ENCODE data around the gene GPATCH3.
"Not testable (repeated sequence)": the region's sequence is repeated elsewhere in the genome, so short reads cannot be mapped to it uniquely, and the experiment has no call there.

Gene GPATCH3, protein sequence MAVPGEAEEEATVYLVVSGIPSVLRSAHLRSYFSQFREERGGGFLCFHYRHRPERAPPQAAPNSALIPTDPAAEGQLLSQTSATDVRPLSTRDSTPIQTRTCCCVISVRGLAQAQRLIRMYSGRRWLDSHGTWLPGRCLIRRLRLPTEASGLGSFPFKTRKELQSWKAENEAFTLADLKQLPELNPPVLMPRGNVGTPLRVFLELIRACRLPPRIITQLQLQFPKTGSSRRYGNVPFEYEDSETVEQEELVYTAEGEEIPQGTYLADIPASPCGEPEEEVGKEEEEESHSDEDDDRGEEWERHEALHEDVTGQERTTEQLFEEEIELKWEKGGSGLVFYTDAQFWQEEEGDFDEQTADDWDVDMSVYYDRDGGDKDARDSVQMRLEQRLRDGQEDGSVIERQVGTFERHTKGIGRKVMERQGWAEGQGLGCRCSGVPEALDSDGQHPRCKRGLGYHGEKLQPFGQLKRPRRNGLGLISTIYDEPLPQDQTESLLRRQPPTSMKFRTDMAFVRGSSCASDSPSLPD

DNA sequence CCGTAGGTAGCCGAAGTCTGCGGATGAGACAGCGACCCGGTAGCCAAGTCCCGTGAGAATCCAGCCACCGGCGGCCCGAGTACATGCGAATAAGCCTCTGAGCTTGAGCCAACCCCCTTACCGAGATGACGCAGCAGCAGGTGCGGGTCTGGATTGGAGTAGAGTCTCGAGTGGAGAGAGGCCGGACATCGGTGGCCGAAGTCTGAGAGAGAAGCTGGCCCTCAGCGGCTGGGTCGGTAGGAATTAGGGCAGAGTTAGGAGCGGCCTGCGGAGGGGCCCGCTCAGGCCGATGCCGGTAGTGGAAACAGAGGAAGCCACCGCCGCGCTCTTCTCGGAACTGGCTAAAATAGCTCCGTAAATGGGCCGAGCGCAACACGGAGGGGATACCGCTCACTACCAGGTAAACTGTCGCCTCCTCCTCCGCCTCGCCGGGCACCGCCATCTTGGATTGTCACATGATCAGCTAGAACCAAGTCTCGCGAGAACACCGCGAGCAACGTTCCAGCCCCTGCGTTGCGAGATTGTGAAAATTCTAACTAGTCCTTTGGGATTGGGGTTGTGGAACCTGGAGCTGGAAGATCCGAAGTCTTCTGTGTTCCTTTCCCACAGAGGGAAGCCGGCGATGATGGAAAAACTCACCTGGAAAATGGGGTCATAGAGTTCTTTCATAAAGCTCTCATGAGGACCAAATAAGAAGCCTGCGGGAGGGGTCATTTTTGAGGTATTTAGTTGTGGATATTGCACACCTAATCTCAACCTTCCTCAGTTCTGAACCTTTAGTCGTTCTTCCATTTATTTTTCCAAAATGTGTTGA lies at the start of gene GPATCH3:
Gene GPATCH3, minus strand, starts transcription at position 467 of the 814 bp plus-strand sequence. Its CDS starts 25 bp downstream, at position 442.
- TF ChIP-seq GATA1 (IDR thresholded peaks at IDR 0.05; ENCODE audit: low read depth, low read length) (no peak), POLR2A (IDR thresholded peaks at IDR 0.05; ENCODE audit: low read length) (peak; percentile 93)
- peak; percentile 92 to 96 for DNase-seq

DNA sequence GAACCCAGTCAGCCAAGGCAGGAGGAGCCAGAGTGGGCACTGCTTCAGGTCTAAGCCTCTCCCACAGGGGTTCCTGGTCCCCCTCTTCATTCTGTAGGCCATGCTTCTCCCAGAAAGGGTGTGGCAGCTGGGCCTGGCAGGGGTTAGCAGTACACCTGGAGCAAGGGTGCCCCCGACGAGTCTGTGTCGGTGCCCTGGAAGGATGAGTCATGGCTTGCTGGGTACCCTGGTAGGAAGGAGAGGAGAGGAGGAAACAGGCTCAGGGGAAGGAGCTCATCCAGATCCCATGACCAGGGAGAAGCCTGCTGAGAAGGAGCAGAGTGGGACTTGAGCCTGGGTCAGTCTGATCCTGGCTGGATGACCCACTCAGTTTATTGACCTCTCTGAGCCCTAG lies 49.7 kb upstream of the GPATCH3 start:
- TF ChIP-seq GATA1 (IDR thresholded peaks at IDR 0.05; ENCODE audit: low read depth, low read length) (no peak), POLR2A (IDR thresholded peaks at IDR 0.05; ENCODE audit: low read length) (no peak)
- no peak for DNase-seq

DNA sequence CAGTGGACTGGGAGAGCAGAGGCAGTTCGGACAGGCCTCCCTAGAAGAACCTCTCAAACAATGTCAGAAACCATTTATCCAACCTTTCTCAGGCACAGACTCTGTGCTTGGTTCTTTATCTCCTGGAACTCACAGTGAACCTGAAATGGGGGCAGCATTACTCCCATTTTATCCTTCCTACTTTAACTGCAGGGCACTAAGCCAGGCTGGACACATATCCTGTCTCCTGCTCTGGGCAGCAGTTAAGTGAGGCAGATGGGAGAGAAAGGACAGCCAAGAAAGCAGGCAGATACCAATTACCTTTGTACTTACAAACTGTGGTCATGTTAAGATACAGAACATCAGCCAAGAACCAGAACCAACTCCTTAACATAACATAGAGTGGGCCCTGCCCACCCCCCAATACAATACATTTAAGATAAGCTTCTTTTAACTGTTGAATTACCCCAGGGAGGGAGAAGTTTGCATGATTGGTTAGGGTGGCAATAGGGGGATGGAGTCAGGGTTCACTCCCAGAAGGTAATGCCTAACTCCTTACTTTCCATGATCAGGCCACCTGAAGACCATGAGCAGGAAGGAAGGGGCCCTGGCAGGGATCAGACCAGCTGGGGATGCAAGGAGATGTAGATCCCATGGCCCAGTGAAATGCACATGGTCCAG lies 49.1 kb upstream of the GPATCH3 start:
- DNase-seq = no peak
- TF ChIP-seq POLR2A (IDR thresholded peaks at IDR 0.05; ENCODE audit: low read length) (no peak), GATA1 (IDR thresholded peaks at IDR 0.05; ENCODE audit: low read depth, low read length) (no peak)

DNA sequence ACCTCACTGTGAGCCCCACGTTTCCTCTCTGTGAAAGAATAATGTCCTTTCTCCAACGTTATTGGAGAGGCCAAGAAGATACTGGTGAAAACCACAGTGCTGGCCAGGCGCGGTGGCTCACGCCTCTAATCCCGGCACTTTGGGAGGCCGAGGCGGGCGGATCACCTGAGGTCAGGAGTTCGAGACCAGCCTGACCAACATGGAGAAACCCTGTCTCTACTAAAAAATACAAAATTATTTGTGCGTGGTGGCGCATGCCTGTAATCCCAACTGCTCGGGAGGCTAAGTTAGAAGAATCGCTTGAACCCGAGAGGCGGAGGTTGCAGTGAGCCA lies 48.4 kb upstream of the GPATCH3 start:
- DNase-seq = not testable (repeated sequence)

DNA sequence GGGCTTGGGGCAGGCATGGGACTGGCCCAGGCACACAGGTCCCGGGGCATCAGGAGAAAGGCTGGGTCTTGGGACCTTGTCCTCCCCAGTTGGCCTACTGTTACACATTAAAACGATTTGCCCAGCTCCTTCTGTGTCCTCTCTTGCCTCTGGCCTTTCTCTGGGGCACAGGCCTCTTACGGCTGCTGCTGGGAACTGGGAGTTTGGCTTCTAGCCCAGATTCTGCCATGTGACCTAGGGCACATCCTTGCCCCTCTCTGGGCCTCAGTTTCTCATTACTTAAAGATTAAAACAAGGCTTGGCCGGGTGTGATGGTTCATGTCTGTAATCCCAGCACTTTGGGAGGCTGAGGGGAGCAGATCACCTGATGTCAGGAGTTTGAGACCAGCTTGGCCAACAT lies 46.0 kb upstream of the GPATCH3 start:
- TF ChIP-seq GATA1 (IDR thresholded peaks at IDR 0.05; ENCODE audit: low read depth, low read length) = no peak
- TF ChIP-seq POLR2A (IDR thresholded peaks at IDR 0.05; ENCODE audit: low read length) = no peak
- DNase-seq = no peak

DNA sequence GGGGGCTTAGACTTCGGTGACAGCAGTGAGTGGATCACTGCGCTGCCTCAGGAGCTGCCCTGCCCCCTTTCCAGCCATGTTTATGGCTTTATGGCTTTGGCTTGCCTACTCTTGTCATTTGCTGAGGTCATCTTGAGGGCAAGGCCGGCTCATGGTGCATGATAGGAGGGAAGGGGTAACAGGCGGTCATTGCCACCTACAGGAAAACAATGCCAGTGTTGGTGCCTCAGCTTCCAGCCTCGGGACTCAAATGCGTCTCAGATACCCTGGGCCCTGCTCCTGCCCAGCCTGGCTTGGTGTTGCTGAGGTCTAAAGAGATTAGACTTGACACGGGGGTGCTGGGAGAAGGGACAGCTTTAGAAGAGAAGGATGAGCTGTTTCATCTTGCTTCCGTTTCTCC lies 45.5 kb upstream of the GPATCH3 start:
- no peak for TF ChIP-seq GATA1 (IDR thresholded peaks at IDR 0.05; ENCODE audit: low read depth, low read length)
- TF ChIP-seq POLR2A (IDR thresholded peaks at IDR 0.05; ENCODE audit: low read length) = no peak
- no peak for DNase-seq

DNA sequence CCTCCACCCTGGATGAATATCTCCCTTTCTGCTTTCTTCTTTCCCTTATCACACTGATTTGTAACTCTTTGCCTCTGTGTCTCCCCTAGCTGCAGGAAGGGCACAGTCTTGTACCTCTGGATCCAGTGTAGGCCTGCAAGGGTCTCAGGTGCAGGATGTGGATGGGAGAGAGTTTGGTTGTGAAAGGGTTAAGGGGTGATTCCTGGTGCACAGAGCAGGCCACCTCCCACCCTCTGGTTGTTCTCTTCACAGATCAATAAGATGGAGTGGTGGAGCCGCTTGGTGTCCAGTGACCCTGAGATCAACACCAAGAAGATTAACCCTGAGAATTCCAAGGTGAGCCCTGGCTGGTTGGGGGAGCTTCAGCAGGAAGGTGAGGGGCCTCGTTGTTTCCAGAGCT lies 44.9 kb upstream of the GPATCH3 start:
- TF ChIP-seq POLR2A (IDR thresholded peaks at IDR 0.05; ENCODE audit: low read length) (no peak), GATA1 (IDR thresholded peaks at IDR 0.05; ENCODE audit: low read depth, low read length) (no peak)
- no peak for DNase-seq

DNA sequence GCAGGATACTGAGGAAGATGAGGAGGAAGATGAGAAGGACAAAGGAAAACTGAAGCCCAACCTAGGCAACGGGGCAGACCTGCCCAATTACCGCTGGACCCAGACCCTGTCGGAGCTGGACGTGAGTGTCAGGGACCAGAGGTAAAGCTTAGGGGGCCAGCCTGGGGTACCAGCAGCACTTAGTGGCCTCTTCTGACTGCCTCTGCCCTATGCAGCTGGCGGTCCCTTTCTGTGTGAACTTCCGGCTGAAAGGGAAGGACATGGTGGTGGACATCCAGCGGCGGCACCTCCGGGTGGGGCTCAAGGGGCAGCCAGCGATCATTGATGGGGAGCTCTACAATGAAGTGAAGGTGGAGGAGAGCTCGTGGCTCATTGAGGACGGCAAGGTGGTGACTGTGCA lies 42.4 kb upstream of the GPATCH3 start:
- TF ChIP-seq POLR2A (IDR thresholded peaks at IDR 0.05; ENCODE audit: low read length) (no peak), GATA1 (IDR thresholded peaks at IDR 0.05; ENCODE audit: low read depth, low read length) (no peak)
- DNase-seq = no peak

DNA sequence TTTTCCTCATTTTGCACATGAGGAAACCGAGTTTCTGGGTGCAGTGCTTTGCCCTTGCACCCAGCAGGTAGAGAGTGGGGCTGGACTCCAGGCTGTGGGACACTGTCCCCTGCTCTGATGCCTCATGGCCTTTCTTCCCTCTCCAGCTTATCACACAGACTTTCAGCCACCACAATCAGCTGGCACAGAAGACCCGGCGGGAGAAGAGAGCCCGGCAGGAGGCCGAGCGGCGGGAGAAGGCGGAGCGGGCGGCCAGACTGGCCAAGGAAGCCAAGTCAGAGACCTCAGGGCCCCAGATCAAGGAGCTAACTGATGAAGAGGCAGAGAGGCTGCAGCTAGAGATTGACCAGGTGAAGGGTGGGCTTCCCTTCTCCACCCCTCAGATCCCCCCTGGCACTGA lies 41.0 kb upstream of the GPATCH3 start:
- DNase-seq = no peak
- TF ChIP-seq GATA1 (IDR thresholded peaks at IDR 0.05; ENCODE audit: low read depth, low read length) (no peak), POLR2A (IDR thresholded peaks at IDR 0.05; ENCODE audit: low read length) (no peak)

DNA sequence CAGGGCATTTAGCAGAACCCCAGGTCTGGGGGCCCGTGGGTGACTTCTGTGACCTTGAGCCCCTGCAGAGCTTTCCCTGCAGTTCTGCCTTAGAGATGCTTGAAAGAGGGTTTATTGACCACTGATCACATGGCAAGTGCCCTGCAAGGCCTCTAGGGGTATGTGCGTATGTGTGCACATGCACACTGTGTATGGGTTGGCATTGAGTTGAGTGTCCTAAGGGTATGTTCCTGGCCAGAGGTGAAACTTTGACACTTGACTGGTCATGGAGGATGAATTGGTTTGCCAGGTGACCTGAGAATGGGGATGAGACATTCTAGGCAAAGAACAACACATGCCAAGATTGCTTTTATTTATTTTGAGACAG lies 38.4 kb upstream of the GPATCH3 start:
- no peak for DNase-seq
- TF ChIP-seq POLR2A (IDR thresholded peaks at IDR 0.05; ENCODE audit: low read length) (no peak), GATA1 (IDR thresholded peaks at IDR 0.05; ENCODE audit: low read depth, low read length) (no peak)

DNA sequence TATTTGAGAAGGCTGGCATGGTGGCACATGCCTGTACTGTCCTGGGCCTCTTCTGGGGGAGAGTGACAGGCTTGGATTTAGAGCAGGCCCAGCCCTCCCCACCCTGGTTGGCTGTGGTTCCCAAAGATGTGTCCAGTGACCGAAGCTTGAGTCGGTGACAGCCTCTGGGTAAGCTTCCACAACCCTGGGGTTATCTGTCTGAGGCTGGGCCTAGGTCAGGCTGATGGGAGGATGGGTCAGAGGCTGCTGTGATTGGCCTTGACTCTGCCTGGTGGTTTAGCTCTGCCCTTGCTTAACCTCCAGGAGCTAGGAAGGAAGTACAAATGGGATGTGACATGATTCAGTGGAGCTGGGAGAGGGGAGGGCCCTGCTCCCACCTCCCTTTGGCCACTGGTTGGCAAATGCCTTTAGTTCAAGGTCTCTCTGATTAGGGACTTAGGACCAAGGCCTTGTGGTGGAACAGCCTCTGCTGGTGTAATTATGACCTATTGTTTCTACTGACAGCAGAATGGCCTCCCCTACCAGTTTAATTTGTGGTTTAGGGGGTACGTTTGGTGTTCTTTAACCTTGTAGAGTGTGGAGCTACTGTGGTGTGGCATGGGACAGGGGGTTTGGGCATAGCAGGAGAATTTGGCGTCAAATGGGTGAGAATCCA lies 37.9 kb upstream of the GPATCH3 start:
- TF ChIP-seq GATA1 (IDR thresholded peaks at IDR 0.05; ENCODE audit: low read depth, low read length) = no peak
- no peak for TF ChIP-seq POLR2A (IDR thresholded peaks at IDR 0.05; ENCODE audit: low read length)
- DNase-seq = no peak

DNA sequence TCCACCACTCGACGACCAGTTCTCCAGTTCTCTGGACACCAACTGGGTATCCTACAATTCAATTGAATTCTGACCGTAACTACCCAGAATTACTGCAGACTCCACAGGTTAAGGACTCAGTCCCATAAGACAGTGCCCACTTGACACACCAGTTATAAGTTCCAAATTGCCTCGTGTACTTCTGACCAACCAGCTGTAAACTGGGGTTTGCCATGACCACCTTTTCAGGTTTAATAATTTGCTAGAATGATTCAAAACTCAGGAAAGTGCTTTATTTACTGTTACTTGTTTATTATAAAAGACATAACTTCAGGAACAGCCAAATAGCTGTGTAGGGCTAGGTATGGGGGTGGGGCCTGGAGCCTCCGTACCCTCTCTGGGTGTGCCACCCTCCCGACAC lies 36.6 kb upstream of the GPATCH3 start:
- TF ChIP-seq GATA1 (IDR thresholded peaks at IDR 0.05; ENCODE audit: low read depth, low read length) (no peak), POLR2A (IDR thresholded peaks at IDR 0.05; ENCODE audit: low read length) (no peak)

DNA sequence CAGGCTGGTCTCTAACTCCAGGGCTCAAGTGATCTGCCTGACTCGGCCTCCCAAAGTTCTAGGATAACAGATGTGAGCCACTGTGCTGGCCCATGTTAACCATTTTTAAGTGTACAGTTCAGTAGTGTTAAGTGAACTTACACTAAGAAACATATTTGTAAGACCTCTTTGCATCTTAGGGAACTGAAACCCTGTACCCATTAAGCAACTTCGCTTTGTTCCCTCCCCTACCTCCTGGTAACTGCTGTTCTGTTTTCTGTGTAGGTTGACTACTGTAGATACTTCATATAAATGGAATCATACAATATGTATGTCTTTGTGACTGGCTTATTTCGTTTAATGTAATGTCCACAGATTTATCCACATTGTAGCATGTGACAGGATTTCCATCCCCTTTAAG lies 32.3 kb upstream of the GPATCH3 start:
- TF ChIP-seq POLR2A (IDR thresholded peaks at IDR 0.05; ENCODE audit: low read length) = no peak
- TF ChIP-seq GATA1 (IDR thresholded peaks at IDR 0.05; ENCODE audit: low read depth, low read length) = no peak
- DNase-seq = no peak

More for the DNA sequence above, 36.6 kb upstream of the GPATCH3 start:
- DNase-seq = no peak

DNA sequence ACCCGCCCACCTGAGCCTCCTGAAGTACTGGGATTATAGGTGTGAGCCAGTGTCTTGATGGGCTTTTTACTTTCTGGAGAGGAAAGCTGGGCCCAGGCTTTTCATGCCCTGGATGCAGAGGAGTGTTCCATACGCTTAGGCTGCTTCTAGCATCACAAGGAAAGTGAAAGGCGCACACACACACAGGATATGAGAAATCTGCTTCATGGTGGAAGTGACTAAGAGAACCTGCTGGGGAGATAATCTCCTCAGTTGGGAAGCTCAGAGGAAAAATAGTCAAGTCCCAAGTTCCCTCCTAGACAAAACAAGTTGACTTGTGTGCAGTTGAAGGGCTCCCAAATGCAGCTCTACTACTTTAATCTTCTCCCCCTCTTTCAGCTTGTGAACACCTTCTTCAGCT lies 23.4 kb upstream of the GPATCH3 start:
- TF ChIP-seq POLR2A (IDR thresholded peaks at IDR 0.05; ENCODE audit: low read length) (no peak), GATA1 (IDR thresholded peaks at IDR 0.05; ENCODE audit: low read depth, low read length) (no peak)
- DNase-seq = no peak

Data from erythroblast (primary cell).